Parathyroid adenoma (tissue), 2 donors: Measurements from ENCODE around the gene PRKAR1A.

Experiments used
- H2AFZ ChIP-seq: fragments of 300-600 bp; sonication (generic); one replicate; pipeline ENCODE4 v1.7.0; 2017; ENCODE audit warnings: antibody characterized with exemption, mild to moderate bottlenecking
- H3K27ac ChIP-seq: fragments of 300-600 bp; sonication (generic); one replicate; pipeline ENCODE4 v1.7.0; 2017
- H3K27me3 ChIP-seq: fragments of 300-600 bp; sonication (generic); one replicate; pipeline ENCODE4 v1.7.0; 2017; ENCODE audit warnings: low read length; ENCODE audit not compliant: control insufficient read depth, insufficient read depth
- H3K36me3 ChIP-seq: fragments of 300-600 bp; sonication (generic); one replicate; pipeline ENCODE4 v1.7.0; 2017; ENCODE audit warnings: low read length; ENCODE audit not compliant: control insufficient read depth, insufficient read depth
- H3K4me1 ChIP-seq: fragments of 300-600 bp; sonication (generic); one replicate; pipeline ENCODE4 v1.7.0; 2017; ENCODE audit warnings: control low read depth
- H3K4me2 ChIP-seq: fragments of 300-600 bp; sonication (generic); one replicate; pipeline ENCODE4 v1.7.0; 2017; ENCODE audit warnings: low read length
- H3K4me3 ChIP-seq: fragments of 300-600 bp; sonication (generic); one replicate; pipeline ENCODE4 v1.7.0; 2017; ENCODE audit warnings: low read depth, low read length
- H3K79me2 ChIP-seq: fragments of 300-600 bp; sonication (generic); one replicate; pipeline ENCODE4 v1.7.0; 2017; ENCODE audit warnings: control low read depth
- H3K9ac ChIP-seq: fragments of 300-600 bp; sonication (generic); one replicate; pipeline ENCODE4 v1.7.0; 2017; ENCODE audit warnings: mild to moderate bottlenecking
- H3K9me3 ChIP-seq: fragments of 300-600 bp; sonication (generic); one replicate; pipeline ENCODE4 v1.7.0; 2017; ENCODE audit warnings: low read length; ENCODE audit not compliant: control insufficient read depth
- CTCF ChIP-seq: fragments of 300-600 bp; sonication (generic); IDR thresholded peaks from one replicate; pipeline ENCODE4 v1.7.0; 2017; ENCODE audit warnings: antibody characterized with exemption, mild to moderate bottlenecking
- donor health status: primary hyperparathyroidism.

The PRKAR1A gene

GRCh38 chr17:68519911-68520310, 7.7 kb downstream of the PRKAR1A start:
- Histone ChIP-seq H3K36me3 (no peaks in the 10 kb centered on the region), H3K9me3 (no peaks in the 10 kb centered on the region), H3K4me3 (no peak overlapping the region), H3K27me3 (no peaks in the 10 kb centered on the region), H3K9ac (no peak overlapping the region), H3K79me2 (peaks cover 53% of the 10 kb centered on the region), H3K4me2 (no peak overlapping the region), H3K27ac (no peak overlapping the region), H3K4me1 (peaks cover 28% of the 10 kb centered on the region), H2AFZ (no peak overlapping the region)
- TF ChIP-seq CTCF = no peak

DNA sequence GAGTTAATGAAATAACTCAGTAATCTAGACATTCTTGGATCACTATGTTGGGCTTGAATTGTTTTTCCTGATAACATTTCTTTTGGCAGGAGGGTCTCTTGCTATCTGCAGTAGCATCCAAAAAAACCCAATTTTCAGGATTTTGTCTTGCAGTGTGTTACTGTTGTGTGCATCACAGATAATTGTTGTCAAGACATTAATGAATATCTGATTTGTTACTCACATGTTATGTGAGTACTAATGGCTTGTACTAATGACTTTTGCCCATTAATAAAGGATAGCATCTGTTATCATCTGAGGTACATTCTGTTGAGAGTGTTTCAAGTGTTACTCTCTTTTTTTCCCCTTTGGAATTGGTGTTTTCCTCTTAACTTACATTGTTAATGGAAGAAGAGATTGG, 10.0 kb downstream of the PRKAR1A start:
- no peak overlapping the region for H3K4me2 ChIP-seq
- no peaks in the 10 kb centered on the region for H3K36me3 ChIP-seq
- TF ChIP-seq CTCF = no peak
- H3K9me3 ChIP-seq = no peaks in the 10 kb centered on the region
- no peak overlapping the region for H2AFZ ChIP-seq
- H3K4me1 ChIP-seq = peaks cover 23% of the 10 kb centered on the region
- H3K9ac ChIP-seq = no peak overlapping the region
- peaks cover 58% of the 10 kb centered on the region for H3K79me2 ChIP-seq
- H3K27me3 ChIP-seq = no peaks in the 10 kb centered on the region
- H3K27ac ChIP-seq = peak overlapping the region; percentile 5
- H3K4me3 ChIP-seq = no peak overlapping the region

DNA sequence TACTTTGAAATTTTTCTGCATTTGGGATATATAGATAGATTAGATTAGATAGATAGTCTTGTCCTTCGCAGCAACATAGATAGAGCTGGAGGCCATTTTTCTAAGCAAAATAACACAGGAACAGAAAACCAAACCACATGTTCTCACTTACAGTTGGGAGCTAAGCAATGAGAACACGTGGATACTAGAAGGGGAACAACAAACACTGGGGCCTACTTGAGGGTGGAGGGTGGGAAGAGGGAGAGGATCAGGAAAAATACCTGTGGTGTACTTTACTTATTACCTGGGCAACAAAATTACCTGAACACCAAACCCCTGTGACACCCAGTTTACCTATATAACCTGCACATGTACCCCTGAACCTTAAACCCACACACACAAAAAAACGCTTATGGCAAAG, 14.3 kb downstream of the PRKAR1A start:
- peaks cover 32% of the 10 kb centered on the region for H3K79me2 ChIP-seq
- no peaks in the 10 kb centered on the region for H3K9me3 ChIP-seq
- H3K4me1 ChIP-seq = peaks cover 12% of the 10 kb centered on the region
- TF ChIP-seq CTCF = no peak
- H3K9ac ChIP-seq = no peak overlapping the region
- no peak overlapping the region for H3K4me2 ChIP-seq
- no peak overlapping the region for H3K27ac ChIP-seq
- no peak overlapping the region for H3K4me3 ChIP-seq
- H2AFZ ChIP-seq = no peak overlapping the region
- H3K36me3 ChIP-seq = no peaks in the 10 kb centered on the region
- no peaks in the 10 kb centered on the region for H3K27me3 ChIP-seq

GRCh38 chr17:68527314-68527713, 15.1 kb downstream of the PRKAR1A start:
- H3K4me1 ChIP-seq = peaks cover 8% of the 10 kb centered on the region
- peaks cover 28% of the 10 kb centered on the region for H3K79me2 ChIP-seq
- H3K4me2 ChIP-seq = no peak overlapping the region
- H2AFZ ChIP-seq = no peak overlapping the region
- no peaks in the 10 kb centered on the region for H3K27me3 ChIP-seq
- H3K9me3 ChIP-seq = no peaks in the 10 kb centered on the region
- no peak for TF ChIP-seq CTCF
- H3K27ac ChIP-seq = no peak overlapping the region
- H3K36me3 ChIP-seq = no peaks in the 10 kb centered on the region
- no peak overlapping the region for H3K4me3 ChIP-seq
- no peak overlapping the region for H3K9ac ChIP-seq

GRCh38 chr17:68531252-68531651, 19.0 kb downstream of the PRKAR1A start:
- H3K27ac ChIP-seq = no peak overlapping the region

More at GRCh38 chr17:68531252-68531651, 19.0 kb downstream of the PRKAR1A start:
- no peak overlapping the region for H2AFZ ChIP-seq
- H3K4me1 ChIP-seq = no peaks in the 10 kb centered on the region
- no peak overlapping the region for H3K9ac ChIP-seq
- H3K4me2 ChIP-seq = no peak overlapping the region
- H3K4me3 ChIP-seq = no peak overlapping the region
- H3K36me3 ChIP-seq = no peaks in the 10 kb centered on the region
- H3K9me3 ChIP-seq = no peaks in the 10 kb centered on the region
- no peak for TF ChIP-seq CTCF
- no peaks in the 10 kb centered on the region for H3K27me3 ChIP-seq
- peaks cover 13% of the 10 kb centered on the region for H3K79me2 ChIP-seq
